GM18907 (cell line): ENCODE data around the gene LMF1.
"Not testable (repeated sequence)": the region's sequence is repeated elsewhere in the genome, so short reads cannot be mapped to it uniquely, and the experiment has no call there.

Experiments used
- ATAC-seq: cut with Tn5 transposase; IDR thresholded peaks from one replicate; pipeline ENCODE4 v1.9.1; 2021; ENCODE audit warnings: mild to moderate bottlenecking, moderate library complexity; ENCODE audit not compliant: unreplicated experiment

LMF1 gene

DNA sequence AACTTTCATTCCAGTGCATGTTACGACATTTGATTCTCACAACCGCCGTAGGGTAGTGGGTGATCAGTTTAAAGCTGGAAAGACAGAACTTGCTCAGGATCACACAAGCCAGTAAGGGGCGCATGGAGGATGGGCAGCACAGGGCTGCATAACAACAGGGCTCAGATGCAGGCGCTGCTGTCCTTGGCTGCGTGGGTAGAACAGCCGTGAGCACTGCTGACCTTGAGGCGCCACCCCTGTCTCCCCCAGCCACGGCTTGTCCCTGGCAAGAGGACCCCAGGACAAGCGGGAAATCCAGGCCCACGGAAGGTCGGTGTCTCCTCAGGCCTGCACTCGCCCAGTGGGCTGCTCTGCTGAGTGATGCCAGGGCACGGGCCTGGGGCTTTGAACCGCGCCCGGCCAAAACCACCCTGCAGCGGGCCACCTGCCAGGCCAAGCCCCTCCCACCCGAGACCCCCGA lies 84.7 kb downstream of the LMF1 start:
- no peak for ATAC-seq

DNA sequence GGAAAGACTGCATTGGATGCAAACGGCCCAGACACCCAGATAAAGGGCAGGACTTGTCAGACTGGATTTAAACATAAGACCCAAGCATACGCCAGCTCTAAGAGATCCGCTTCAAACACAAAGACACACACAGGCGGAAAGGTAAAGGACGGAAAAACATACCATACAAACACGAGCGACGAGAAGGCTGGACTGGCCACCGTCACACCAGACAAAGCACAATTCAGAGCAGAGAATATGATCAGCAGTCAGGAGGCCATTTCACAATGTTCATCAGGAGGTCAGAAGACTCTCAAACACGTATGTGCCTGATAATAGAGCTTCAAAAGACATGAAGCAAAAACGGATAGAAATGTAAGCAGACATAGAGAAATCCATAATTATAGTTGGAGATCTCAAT lies 85.4 kb downstream of the LMF1 start:
- no peak for ATAC-seq

DNA sequence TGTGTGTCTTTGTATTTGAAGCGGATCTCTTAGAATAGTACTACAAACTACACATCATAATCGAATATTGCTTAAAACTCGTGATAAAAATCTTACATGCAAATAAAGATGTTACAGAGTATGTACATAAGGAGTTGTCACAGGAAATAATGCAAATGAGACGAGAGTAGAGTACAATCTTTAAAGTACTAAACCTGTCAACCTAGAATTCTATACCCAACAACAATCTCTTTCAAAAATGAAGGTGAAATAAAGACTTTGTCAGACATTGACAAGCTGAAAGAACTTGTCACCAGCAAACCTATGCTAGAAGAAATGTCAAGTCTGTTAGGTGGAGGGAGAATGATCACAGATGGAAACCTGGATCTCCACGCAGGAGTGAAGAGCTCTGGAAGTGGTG lies 86.6 kb downstream of the LMF1 start:
- no peak for ATAC-seq

DNA sequence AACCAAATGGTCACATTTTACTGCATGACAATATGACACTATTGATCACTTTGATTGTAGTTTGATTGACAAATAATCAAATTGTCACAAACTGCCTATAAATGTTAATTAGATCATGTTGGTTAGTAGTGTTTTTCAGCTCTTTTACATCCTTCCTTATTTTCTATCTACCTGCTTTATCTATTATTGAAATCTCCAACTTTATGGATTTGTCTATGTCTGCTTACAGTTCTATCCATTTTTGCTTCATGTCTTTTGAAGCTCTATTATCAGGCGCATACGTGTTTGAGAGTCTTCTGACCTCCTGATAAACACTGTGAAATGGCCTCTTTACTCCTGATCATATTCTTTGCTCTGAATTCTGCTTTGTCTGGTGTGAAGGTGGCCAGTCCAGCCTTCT lies 87.0 kb downstream of the LMF1 start:
- ATAC-seq: no peak

DNA sequence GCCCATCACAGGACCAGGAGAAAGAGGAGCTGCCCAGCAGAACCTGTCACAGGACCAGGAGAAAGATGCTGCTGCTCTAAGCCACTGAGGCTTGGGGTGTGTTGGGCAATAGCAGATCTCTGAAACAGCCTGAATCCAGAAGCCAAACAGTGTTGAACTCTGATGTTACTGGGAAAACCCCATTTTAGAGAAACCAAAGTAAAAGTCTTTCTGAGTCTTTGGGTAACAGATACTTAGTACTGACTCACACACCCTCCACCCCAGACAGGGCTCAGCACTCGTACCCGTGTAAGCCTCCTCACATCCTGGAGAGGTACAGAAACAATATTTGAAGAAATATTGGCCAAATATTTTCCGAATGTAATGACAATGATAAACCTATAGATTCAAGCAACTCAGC lies 87.4 kb downstream of the LMF1 start:
- no peak for ATAC-seq

DNA sequence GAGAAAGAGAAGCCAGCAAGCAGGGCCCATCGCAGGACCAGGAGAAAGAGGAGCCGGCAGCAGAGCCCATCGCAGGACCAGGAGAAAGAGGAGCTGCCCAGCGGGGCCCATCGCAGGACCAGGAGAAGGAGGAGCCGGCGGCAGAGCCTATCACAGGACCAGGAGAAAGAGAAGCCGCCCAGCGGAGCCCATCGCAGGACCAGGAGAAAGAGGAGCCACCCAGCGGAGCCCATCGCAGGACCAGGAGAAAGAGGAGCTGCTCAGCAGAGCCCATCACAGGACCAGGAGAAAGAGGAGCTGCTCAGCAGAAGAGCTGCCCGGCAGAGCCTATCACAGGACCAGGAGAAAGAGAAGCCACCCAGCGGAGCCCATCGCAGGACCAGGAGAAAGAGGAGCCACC lies 88.1 kb downstream of the LMF1 start:
- not testable (repeated sequence) for ATAC-seq

DNA sequence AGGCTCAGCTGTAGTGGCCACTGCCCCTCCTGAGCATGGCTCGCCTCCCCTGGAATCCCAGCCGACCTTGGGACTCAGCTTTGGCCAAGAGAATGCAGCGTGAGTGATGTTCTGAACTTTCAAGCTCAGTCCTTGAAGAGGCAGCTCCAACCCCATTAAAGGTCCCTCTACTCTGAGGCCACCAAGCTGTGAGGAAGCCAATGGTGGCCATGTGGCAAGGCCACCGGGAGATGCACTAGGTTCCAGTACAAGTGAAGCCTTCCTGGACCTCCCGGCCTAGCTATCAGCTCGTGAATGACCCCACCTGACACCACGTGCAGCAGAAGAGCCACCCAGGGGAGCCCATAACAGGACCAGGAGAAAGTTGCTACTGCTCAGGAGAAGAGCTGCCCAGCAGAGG lies 88.5 kb downstream of the LMF1 start:
- no peak for ATAC-seq

DNA sequence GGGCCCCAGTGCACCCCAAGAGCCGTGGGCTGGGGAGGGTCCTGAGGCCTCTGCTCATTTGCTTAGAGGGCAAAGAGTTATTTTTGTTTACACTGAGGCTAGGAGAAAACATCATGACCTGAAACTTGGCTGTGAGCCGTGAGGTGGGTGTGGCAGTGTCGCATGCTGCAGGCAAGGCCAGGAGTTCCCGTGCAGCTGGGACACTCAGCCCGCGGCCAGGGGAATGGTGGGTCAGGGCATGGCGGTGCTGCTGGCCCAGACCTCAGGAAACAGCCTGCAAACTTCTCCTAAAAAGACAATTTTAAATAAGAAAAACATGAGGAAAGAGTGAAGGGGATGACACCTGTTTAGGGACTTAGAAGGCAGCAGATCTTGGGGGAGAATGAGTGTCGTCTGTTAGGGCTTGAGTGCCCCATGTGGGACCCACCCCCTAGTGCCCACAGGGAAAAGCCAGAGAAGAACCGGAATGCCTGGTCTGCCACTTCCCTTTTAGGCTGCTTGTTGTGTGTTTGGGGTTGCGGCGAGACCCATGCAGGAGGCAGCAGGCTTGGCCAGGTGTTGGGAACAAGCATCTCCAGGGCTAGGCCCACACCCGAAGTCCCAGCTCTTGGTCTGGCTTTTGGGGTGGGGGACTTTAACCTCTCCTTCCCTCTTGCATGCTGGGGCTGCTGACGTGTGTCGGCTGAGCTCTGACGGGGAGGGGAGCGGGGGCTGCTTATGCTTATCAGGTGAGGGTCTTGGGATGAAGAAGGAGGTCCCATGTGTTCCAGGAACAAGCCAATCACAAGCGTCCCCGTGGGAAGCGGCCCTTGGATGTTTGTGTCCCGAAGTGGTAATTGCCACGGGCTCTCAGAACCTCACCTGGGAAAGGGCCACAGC lies 89.3 kb downstream of the LMF1 start:
- ATAC-seq: no peak

DNA sequence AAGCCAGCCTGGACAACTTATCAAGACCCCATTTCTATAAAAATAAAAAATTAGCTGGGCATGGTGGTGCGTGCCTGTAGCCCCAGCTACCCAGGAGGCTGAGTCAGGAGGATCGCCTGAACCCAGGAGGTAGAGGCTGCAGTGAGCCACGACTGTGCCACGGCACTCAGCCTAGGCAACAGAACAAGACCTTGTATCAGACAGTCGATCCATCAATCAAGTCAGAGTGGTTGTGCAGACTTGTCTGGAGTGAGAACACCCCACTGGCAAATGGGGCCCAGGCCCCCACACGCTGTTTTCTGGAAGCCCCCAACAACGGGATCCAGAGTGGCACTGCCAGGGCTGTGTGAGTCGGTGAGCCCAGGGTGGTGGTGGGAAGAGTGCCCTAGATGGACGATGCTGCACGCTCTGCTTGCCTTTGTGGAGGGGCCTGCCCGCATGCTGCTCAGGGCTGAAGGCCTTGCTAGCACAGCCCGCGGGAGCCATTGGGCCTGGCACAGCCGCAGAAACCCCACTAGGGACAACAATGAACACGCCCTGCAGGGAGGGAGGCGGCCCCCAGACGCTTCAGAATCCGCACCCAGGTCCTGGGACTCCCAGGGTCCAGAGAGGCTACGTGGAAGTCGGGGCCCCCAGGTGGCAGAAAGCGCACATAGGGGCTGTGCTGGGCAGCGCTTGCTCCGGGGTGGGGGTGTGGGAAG lies 90.2 kb downstream of the LMF1 start:
- no peak for ATAC-seq

DNA sequence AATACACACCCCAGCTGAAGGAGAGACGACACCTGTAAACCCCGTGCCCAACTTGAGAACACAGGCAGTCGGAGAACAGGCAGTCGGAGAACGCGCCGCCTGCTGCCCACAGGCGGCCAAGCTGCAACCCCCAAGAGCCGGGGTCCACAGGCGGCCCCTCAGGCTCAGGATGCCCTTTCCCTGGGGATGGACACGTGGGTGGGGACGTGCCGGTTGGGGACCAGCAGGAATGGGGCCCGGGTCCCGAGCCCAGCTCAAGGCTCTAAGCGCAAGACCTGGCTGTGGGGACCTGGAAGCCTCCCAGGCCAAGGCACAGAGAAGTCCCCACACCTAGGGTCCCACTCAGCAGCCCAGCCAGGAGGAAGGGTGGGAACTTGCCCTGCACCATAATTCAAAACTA lies 90.8 kb downstream of the LMF1 start:
- no peak for ATAC-seq

DNA sequence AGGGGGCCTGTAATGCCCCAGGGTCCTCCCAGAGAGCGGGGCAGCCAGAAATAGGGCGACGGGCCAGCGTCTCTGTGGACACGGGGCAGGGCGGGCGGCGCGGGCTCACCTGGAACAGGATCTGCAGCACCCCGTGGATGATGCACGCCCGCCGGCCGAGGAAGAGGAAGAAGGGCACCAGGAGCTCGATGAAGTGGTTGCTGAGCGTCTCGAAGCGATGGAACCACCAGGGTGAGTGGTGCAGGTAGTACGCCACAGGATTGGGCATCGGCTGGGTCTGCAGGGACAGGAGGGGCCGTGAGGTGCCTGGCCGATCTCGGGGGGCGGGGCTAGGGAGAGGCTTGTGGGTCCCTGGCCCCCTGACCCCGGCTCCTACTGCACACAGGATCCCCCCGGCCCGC lies 91.3 kb downstream of the LMF1 start:
- no peak for ATAC-seq

DNA sequence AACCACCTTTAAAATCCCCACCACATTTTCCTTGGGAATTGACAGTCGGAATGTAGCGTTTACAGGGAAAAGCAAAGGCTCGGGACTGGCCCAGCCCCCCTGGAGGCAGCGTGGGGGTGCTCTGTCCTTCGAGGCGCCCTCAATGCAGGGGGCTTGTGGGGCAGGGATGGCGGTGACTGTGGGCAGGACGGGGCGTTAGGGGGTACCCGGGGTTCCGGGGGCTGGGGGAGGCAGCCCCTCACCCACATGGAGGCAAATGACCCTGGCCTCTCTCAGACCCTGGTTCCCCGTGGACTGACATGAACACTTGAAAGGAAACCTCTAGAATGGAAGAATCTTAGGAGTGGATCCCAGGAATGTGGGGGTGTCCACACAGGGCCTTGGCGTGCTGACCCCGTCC lies 91.9 kb downstream of the LMF1 start:
- no peak for ATAC-seq

DNA sequence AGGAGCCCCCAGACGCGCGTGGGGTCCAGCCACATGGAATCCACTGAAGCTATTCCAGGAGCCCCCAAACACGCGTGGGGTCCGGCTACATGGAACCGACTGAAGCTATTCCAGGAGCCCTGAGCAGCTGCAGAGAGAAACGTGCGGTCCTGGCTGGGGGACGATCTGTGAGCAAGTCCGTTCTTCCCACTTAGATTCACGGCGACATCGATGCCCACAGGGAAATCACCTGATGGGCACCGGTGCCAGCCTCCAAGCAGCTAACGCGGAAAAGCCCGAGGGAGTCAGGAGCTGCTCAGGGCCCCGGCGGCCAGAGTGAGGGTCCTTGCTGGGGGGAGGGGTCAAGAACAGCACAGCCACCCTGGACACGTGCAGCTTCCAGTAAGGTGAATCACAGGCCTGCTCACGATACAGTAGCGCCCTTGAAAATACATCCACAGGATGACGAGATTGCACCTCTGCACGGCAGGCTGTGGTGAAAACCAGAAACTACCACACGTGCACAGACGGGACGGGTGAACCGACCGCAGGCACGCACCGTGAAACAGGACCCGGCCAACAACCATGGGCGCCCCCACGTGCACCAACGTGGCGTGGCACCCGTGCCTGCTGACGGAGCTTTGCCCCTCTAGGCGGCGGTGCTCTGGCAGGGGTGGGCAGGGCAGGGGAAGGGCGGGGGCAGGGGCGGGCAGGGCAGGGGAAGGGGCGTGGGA lies 92.6 kb downstream of the LMF1 start:
- no peak for ATAC-seq

DNA sequence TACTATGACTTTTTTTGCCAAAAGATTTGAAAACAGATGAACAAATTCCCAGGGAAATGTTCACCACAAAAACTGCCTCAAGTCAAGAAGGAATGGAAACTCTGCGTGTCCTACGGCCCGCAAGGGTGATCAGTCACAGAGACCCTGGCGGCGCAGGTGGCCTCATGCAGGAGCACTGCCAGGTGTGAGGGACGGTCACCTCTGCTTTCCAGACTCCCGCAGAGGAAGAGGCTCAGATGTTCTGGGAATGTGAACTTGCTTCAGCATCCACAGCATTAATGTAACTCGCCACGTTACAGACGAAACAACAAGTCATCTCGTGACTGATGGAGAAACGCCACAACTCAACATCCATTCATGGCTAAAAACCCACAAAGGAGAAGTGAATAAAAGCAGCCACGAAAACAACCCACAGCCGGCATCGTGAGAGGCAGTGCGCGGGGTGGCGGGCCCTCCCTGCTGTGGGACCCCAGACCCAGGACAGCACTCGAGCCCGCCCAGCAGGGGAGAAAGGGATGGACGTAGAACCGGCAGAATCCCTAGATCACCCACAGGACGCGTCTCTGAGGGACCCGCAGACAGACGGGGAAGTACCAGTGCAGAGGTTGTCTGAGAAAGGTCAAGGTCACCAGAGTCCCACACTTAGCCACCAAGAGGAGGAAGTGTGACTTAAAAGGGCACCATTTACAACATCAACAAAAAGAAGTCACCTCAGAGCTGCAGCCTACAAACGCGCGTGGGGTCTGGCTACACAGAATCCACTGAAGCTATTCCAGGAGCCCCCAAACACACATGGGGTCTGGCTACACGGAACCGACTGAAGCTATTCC lies 93.3 kb downstream of the LMF1 start:
- ATAC-seq: no peak

DNA sequence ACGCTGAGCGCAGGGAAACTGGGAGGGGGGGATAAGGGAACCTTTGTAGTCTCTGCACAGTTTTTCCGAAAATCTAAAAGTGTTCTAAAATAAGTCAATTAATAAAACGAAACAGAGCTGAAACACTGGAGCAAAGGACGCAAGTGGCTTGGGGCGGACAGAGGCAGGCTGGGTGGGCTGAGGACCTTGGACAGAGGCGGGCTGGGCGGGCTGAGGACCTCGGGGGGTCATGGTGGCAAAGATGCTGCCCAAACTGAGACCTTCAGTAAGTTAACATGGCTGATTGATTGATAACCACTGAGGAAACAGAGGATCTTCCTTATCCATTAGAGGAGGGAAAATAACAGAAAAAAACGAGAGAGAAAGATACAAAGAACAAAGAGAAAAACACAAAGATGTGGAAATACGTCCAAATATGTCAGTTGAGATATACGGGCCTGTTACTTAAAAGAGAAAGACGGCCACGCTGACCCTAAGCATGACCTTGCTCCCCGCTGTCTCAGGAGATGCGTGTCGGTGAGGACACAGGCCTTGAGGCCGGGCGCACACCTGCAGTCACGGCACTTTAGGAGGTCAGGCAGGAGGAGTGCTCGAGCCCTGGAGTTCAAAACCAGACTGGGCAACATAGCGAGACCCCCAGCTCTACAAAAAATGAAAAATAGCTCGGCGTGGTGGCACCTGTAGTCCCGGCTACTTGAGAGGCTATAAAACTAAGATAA lies 94.1 kb downstream of the LMF1 start:
- ATAC-seq: no peak

DNA sequence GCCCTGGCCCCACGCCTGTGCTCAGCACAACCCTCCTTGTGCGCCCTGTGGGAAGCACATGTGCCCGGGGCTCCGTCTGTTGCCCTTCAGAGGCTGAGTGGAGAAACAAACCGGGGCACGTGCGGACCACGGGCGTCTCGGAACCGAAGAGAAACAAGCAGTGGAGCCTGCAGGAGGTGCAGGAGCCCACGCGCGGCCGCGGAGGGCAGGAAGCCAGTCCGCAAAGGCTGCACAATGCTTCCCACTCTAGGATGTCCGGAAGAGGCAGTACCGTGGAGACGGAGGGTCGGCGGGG lies 94.8 kb downstream of the LMF1 start:
- ATAC-seq: no peak

DNA sequence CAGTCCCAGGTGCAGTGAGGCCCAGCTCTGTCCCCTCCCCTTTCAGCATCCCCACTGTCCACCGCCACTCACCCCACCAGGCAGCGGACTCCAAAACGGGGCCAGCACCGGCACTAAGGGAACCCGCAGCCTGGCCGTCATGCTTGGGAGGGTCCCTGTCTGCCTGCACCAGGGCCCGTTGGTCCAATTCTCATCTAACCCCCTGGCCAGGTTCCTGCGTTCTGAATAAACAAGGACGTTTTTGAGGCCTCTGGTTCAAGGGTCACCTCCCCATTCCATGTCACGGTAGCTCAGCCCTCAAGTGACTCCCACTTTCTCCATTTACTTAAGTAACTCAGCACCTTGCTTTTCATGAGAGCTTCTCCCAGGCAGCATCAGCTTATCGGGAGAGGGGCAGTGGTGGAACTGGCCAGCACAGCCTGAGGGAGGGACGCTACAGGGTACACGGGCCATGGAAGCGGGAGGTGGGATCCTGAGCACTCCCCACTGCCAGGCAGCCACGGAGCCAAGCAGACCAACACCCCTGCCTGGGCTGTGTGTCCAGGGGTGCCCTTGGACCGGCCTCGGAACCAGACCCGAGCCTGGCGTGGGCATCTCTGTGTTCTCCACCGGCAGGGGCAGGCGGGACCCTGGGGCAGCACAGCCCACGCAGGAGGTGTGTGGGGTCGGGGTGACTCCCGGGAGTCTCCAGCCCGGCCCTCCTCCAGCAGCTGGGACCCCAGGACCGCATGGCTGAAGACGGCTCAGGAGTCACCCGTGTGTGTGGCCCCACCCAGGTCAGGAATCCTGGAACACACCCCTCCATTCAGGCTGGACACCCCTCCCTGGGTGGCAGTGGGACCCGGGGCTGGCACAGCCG lies 95.4 kb downstream of the LMF1 start:
- ATAC-seq: no peak

DNA sequence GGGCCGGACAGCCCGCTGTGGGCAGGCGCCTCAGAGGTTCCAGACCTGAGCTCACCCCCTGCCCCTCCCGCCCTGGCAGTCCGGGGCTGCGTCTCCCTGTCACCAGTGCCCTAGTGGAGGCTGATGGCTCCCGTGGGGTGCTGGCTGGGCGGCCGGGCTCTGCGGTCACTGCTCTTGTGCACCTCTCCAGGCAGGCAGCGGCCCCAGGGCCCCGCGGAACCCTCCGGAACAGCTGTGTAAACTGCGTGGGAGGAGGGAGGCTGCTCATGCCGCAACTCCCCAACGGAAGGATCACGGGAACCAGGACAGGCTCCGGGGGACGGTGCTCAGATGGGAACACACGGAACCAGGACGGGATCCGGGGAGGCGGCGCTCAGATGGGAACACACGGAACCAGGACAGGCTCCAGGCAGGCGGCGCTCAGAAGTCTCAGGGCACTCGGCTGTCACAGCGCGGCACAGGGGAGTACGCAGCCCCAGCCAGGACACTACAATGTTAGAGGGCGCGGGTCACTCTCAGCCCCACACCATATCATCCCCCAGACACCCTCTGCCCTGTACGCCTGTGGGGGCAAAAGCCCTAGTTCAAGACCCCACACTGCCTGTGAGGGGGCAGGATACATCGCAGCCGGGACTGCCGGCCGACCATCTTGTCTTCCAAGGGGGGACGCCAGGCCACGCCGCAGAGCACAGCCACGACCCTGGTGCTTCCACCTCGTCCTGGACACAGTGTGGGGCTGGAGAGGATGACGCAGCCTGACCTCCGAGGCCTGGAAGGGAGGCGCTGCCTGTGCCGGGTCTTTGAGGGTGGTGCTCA lies 96.2 kb downstream of the LMF1 start:
- ATAC-seq: no peak

DNA sequence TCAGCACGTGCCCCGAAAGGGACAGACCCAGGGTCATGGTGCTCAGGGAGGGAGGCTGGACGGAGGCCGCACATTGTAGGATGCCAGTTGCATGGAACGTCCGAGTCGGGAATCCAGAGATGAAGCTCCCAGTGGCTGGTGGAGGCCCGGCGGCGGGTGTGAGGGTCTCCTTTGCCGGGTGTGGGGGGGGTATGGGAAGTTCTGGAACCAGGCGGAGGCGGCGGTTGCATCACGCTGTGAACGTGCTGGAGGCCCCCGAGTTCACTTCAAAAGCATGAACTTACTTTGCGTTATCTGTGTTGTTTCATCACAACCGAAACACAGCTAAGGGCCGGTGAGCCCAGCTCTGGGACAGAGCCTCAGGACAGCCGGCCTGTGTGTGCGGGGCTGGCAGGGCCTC lies 96.9 kb downstream of the LMF1 start:
- no peak for ATAC-seq
